Transverse colon (tissue), 3 donors: ENCODE data around the gene ARHGAP32.

ENCODE experiments used
- CTCF ChIP-seq, 5 experiments: fragments of 200-600 bp in 3 of 5; fragments of 450-650 bp in 2 of 5; sonication (generic) in 3 of 5; IDR thresholded peaks; 1 replicate in 2 of 5; 2 replicates in 3 of 5; pipeline ENCODE4 v1.5.1; 2016 to 2017; ENCODE audit warnings: antibody characterized with exemption in 5 of 5, inconsistent platforms in 3 of 5, mild to moderate bottlenecking in 2 of 5, moderate library complexity in 1 of 5
- EP300 ChIP-seq: sonication (generic); formaldehyde crosslinking; IDR thresholded peaks from one replicate; pipeline ENCODE4 v1.6.1; 2017; ENCODE audit warnings: antibody characterized with exemption, low read depth
- POLR2A ChIP-seq: fragments of 450-650 bp; IDR thresholded peaks from one replicate; pipeline ENCODE4 v1.6.1; 2016; ENCODE audit warnings: antibody characterized with exemption, mild to moderate bottlenecking, moderate library complexity

GRCh38 chr11:129141748-129142523, 50.2 kb downstream of the ARHGAP32 start:
- TF ChIP-seq POLR2A: no peak
- TF ChIP-seq CTCF (IDR thresholded peaks at IDR 0.05): no peak
- no peak for TF ChIP-seq EP300
